Calu3 (cell line): ENCODE measurements around the gene ATP8B3. TPM values are rescaled to one million over a fixed set of nuclear protein-coding genes. Genes with fewer than 3 reads are reported as not detected.

Experiments
- BruUV-seq: library from RNA; stranded (reverse); fragments of 400-500 nt; replicated peaks from 2 replicates; lab custom pipeline; 2021; lab: Mats Ljungman, UMichigan
- CTCF ChIA-PET: fragments of 300-600 bp; sonication (Branson Sonifier 250); formaldehyde crosslinking; loops from one replicate; lab custom pipeline; 2022; ENCODE audit warnings: antibody characterized with exemption; lab: Charles Lee
- DNase-seq: peaks from one replicate; pipeline ENCODE4 v3.0.0; 2022
- H3K27ac Mint-ChIP-seq: one replicate; pipeline ENCODE4 v1.8.0; 2022; ENCODE audit warnings: mixed read lengths; ENCODE audit not compliant: unreplicated experiment
- H3K27me3 Mint-ChIP-seq: one replicate; pipeline ENCODE4 v1.8.0; 2022; ENCODE audit warnings: mixed read lengths; ENCODE audit not compliant: unreplicated experiment
- H3K36me3 Mint-ChIP-seq: one replicate; pipeline ENCODE4 v1.8.0; 2022; ENCODE audit warnings: mild to moderate bottlenecking, moderate library complexity, mixed read lengths; ENCODE audit not compliant: insufficient read depth, unreplicated experiment
- H3K4me1 Mint-ChIP-seq: one replicate; pipeline ENCODE4 v1.8.0; 2022; ENCODE audit warnings: mild to moderate bottlenecking, low read depth, mixed read lengths; ENCODE audit not compliant: unreplicated experiment
- H3K4me3 Mint-ChIP-seq: one replicate; pipeline ENCODE4 v1.8.0; 2022; ENCODE audit warnings: mild to moderate bottlenecking, low read depth, moderate library complexity, mixed read lengths; ENCODE audit not compliant: unreplicated experiment
- H3K9me3 Mint-ChIP-seq: one replicate; pipeline ENCODE4 v1.8.0; 2022; ENCODE audit warnings: low read depth, mixed read lengths; ENCODE audit not compliant: unreplicated experiment
- CTCF ChIP-seq: fragments of 200-600 bp; IDR thresholded peaks from one replicate; pipeline ENCODE4 v1.8.0; 2022; ENCODE audit warnings: antibody characterized with exemption; ENCODE audit not compliant: unreplicated experiment
- intact Hi-C: fragments of 100-400 bp; cut with micrococcal nuclease; formaldehyde crosslinking; loops from one replicate; pipeline ENCODE4 v1.10.0; 2022; ENCODE audit not compliant: unreplicated experiment
- total RNA-seq: library from RNA; stranded (reverse); gene quantifications from 2 replicates; pipeline ENCODE4 v1.2.3, GENCODE V29; 2022

The ATP8B3 gene
- total RNA-seq, 1 experiment from 2014 or later, result 6.7 TPM

GRCh38 chr19:1847684-1848398 lies 35.8 kb upstream of the ATP8B3 start:
- DNase-seq, result peak; percentile 55
- no peaks in the 10 kb centered on the region for H3K27me3 Mint-ChIP-seq
- no TSS peak for BruUV-seq
- H3K4me3 Mint-ChIP-seq, result peak overlapping the region; percentile 96
- no peaks in the 10 kb centered on the region for H3K9me3 Mint-ChIP-seq
- CTCF ChIA-PET, result no interaction called here
- H3K27ac Mint-ChIP-seq, result peak overlapping the region; percentile 92
- intact Hi-C loops, result no loop called here
- H3K36me3 Mint-ChIP-seq, result peaks cover 41% of the 10 kb centered on the region
- H3K4me1 Mint-ChIP-seq, result peaks cover 8% of the 10 kb centered on the region
- TF ChIP-seq CTCF, result no peak

- H3K27me3 Mint-ChIP-seq, result no peaks in the 10 kb centered on the region
- peak overlapping the region; percentile 92 for H3K27ac Mint-ChIP-seq
- CTCF ChIA-PET, result no interaction called here
- H3K4me1 Mint-ChIP-seq, result peaks cover 8% of the 10 kb centered on the region
- TF ChIP-seq CTCF, result no peak
- H3K4me3 Mint-ChIP-seq, result peak overlapping the region; percentile 96
- DNase-seq, result no peak
- intact Hi-C loops, result no loop called here
- H3K9me3 Mint-ChIP-seq, result no peaks in the 10 kb centered on the region
- BruUV-seq, result TSS peak; percentile 65
- H3K36me3 Mint-ChIP-seq, result peaks cover 41% of the 10 kb centered on the region
Measured at GRCh38 chr19:1847348-1847683, 35.2 kb upstream of the ATP8B3 start.

GRCh38 chr19:1846517-1847204 lies 34.6 kb upstream of the ATP8B3 start:
- Mint-ChIP-seq H3K4me3 (peak overlapping the region; percentile 96), H3K27ac (peak overlapping the region; percentile 92), H3K36me3 (peaks cover 41% of the 10 kb centered on the region), H3K27me3 (no peaks in the 10 kb centered on the region), H3K9me3 (no peaks in the 10 kb centered on the region), H3K4me1 (peaks cover 8% of the 10 kb centered on the region)
- CTCF ChIA-PET, result no interaction called here
- TF ChIP-seq CTCF, result no peak
- DNase-seq, result no peak
- no TSS peak for BruUV-seq
- intact Hi-C loops, result no loop called here

- Mint-ChIP-seq H3K27ac (no peak overlapping the region), H3K9me3 (no peaks in the 10 kb centered on the region), H3K36me3 (peaks cover 35% of the 10 kb centered on the region), H3K27me3 (no peaks in the 10 kb centered on the region), H3K4me3 (peak overlapping the region; percentile 41), H3K4me1 (peaks cover 8% of the 10 kb centered on the region)
- CTCF ChIA-PET, result no interaction called here
- intact Hi-C loops, result no loop called here
- no TSS peak for BruUV-seq
- DNase-seq, result no peak
- no peak for TF ChIP-seq CTCF
Measured at GRCh38 chr19:1845642-1846041, 33.6 kb upstream of the ATP8B3 start.
